HEK293 (cell line): Measurements from ENCODE around the gene FPGS.
A peak's percentile ranks its signal among the peaks of the same experiment; 100 is the strongest.

Experiments used
- KLF16 ChIP-seq: fragments of 450-650 bp; formaldehyde crosslinking; IDR thresholded peaks from 2 replicates; pipeline ENCODE4 v1.5.1; 2017; ENCODE audit warnings: missing biosample characterization, missing genetic modification characterization
- PBX3 ChIP-seq: sonication (generic); formaldehyde crosslinking; IDR thresholded peaks from 2 replicates; pipeline ENCODE4 v1.8.1; 2022; ENCODE audit warnings: mild to moderate bottlenecking, moderate library complexity, missing genetic modification reagents
- PRDM10 ChIP-seq: fragments of 450-650 bp; formaldehyde crosslinking; IDR thresholded peaks from 2 replicates; pipeline ENCODE4 v1.5.1; 2016; ENCODE audit warnings: missing biosample characterization, missing genetic modification characterization
- PRDM2 ChIP-seq: fragments of 450-650 bp; formaldehyde crosslinking; IDR thresholded peaks from 2 replicates; pipeline ENCODE4 v1.5.1; 2016; ENCODE audit warnings: missing biosample characterization, missing genetic modification characterization, borderline replicate concordance
- SP3 ChIP-seq: fragments of 450-650 bp; formaldehyde crosslinking; IDR thresholded peaks from 2 replicates; pipeline ENCODE4 v1.5.1; 2016; ENCODE audit warnings: missing biosample characterization, missing genetic modification characterization
- ZBTB10 ChIP-seq: fragments of 450-650 bp; formaldehyde crosslinking; IDR thresholded peaks from 2 replicates; pipeline ENCODE4 v1.5.1; 2016; ENCODE audit warnings: missing biosample characterization, missing genetic modification characterization
- ZEB2 ChIP-seq: fragments of 450-650 bp; formaldehyde crosslinking; IDR thresholded peaks from 2 replicates; pipeline ENCODE4 v1.5.1; 2016; ENCODE audit warnings: missing biosample characterization, missing genetic modification characterization
- ZFHX2 ChIP-seq: fragments of 450-650 bp; formaldehyde crosslinking; conservative IDR thresholded peaks from 2 replicates; pipeline ENCODE4 v1.5.1; 2016; ENCODE audit warnings: missing biosample characterization, missing genetic modification characterization
- ZFP41 ChIP-seq: fragments of 450-650 bp; formaldehyde crosslinking; IDR thresholded peaks from 2 replicates; pipeline ENCODE4 v1.5.1; 2016; ENCODE audit warnings: missing biosample characterization, missing genetic modification characterization, borderline replicate concordance
- ZNF133 ChIP-seq: fragments of 450-650 bp; formaldehyde crosslinking; IDR thresholded peaks from 2 replicates; pipeline ENCODE4 v1.5.1; 2016; ENCODE audit warnings: missing biosample characterization, missing genetic modification characterization
- ZNF157 ChIP-seq: fragments of 450-650 bp; formaldehyde crosslinking; IDR thresholded peaks from 2 replicates; pipeline ENCODE4 v1.5.1; 2016; ENCODE audit warnings: missing biosample characterization, missing genetic modification characterization
- ZNF16 ChIP-seq: fragments of 450-650 bp; formaldehyde crosslinking; IDR thresholded peaks from 2 replicates; pipeline ENCODE4 v1.5.1; 2016; ENCODE audit warnings: low read depth, missing biosample characterization, missing genetic modification characterization
- ZNF19 ChIP-seq: fragments of 450-650 bp; formaldehyde crosslinking; IDR thresholded peaks from 2 replicates; pipeline ENCODE4; 2016; ENCODE audit warnings: missing biosample characterization, missing genetic modification characterization, low read depth
- ZNF280C ChIP-seq: fragments of 450-650 bp; formaldehyde crosslinking; IDR thresholded peaks from 2 replicates; pipeline ENCODE4 v1.5.1; 2016; ENCODE audit warnings: missing biosample characterization, missing genetic modification characterization
- ZNF335 ChIP-seq: fragments of 450-650 bp; formaldehyde crosslinking; conservative IDR thresholded peaks from 2 replicates; pipeline ENCODE4 v1.5.1; 2016; ENCODE audit warnings: missing biosample characterization, missing genetic modification characterization
- ZNF549 ChIP-seq: fragments of 450-650 bp; IDR thresholded peaks from 2 replicates; pipeline ENCODE4 v1.5.1; 2018; ENCODE audit warnings: missing biosample characterization, missing genetic modification characterization, mild to moderate bottlenecking, inconsistent platforms, moderate library complexity
- ZNF560 ChIP-seq: fragments of 450-650 bp; formaldehyde crosslinking; IDR thresholded peaks from 2 replicates; pipeline ENCODE4 v1.5.1; 2017; ENCODE audit warnings: missing biosample characterization, missing genetic modification characterization, borderline replicate concordance
- ZNF610 ChIP-seq: fragments of 450-650 bp; formaldehyde crosslinking; IDR thresholded peaks from 2 replicates; pipeline ENCODE4 v1.5.1; 2016; ENCODE audit warnings: missing biosample characterization, missing genetic modification characterization, borderline replicate concordance
- ZNF623 ChIP-seq: fragments of 450-650 bp; formaldehyde crosslinking; IDR thresholded peaks from 2 replicates; pipeline ENCODE4 v1.5.1; 2016; ENCODE audit warnings: missing biosample characterization, missing genetic modification characterization
- ZNF660 ChIP-seq: fragments of 450-650 bp; IDR thresholded peaks from 2 replicates; pipeline ENCODE4 v1.5.1; 2018; ENCODE audit warnings: missing biosample characterization, mild to moderate bottlenecking, missing genetic modification characterization
- ZNF707 ChIP-seq: fragments of 450-650 bp; formaldehyde crosslinking; IDR thresholded peaks from 2 replicates; pipeline ENCODE4 v1.5.1; 2016; ENCODE audit warnings: missing biosample characterization, missing genetic modification characterization
- ZSCAN23 ChIP-seq: fragments of 450-650 bp; formaldehyde crosslinking; IDR thresholded peaks from 2 replicates; pipeline ENCODE4 v1.5.1; 2016; ENCODE audit warnings: missing biosample characterization, missing genetic modification characterization

Gene FPGS

GRCh38 chr9:127770905-127771569, 31.6 kb upstream of the FPGS start (continued):
- TF ChIP-seq ZNF280C (no peak), ZFP41 (no peak), ZSCAN23 (tag by site-specific recombination) (no peak), ZNF133 (no peak), ZNF623 (tag by site-specific recombination) (no peak), ZNF16 (tag by site-specific recombination) (no peak), ZEB2 (tag by site-specific recombination) (peak; percentile 73; the same call in 1 of the 2 replicates), KLF16 (tag by site-specific recombination) (peak; percentile 97), ZBTB10 (tag by site-specific recombination) (0 out of 2 replicates have a peak, but pooled peaks have one; percentile 20), ZFHX2 (tag by site-specific recombination) (peak; percentile 91), ZNF610 (tag by site-specific recombination) (peak; percentile 53; the same call in 1 of the 2 replicates), PBX3 (CRISPR knock-in tag) (peak; percentile 86; the same call in 1 of the 2 replicates), ZNF549 (tag by site-specific recombination) (no peak), ZNF335 (tag by site-specific recombination) (peak; percentile 86), ZNF157 (tag by site-specific recombination) (no peak), ZNF660 (no peak), PRDM10 (peak; percentile 78), ZNF560 (tag by site-specific recombination) (no peak), ZNF707 (no peak), SP3 (tag by site-specific recombination) (peak; percentile 98), PRDM2 (tag by site-specific recombination) (no peak), ZNF19 (no peak)
